Measurements from ENCODE around the gene RCVRN.

DNA sequence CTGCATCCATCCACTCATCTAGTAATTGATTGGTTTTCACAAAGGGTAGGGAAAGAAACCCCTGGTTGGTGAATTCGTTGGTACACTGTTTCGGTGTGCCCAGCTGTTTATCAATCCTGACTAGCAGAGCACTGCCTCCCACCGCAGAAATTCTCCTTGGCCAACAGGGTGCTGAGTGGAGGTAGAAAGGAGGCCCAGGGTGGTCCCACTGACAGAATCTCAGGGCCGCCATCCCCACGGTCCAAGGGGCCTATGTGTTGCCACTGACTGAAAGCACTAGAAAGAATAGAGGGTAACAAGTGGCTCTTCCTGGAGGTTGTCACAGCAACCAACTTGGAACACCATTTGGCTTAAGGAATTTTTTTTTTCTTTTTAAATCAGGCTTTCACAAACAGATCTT lies 8.4 kb upstream of the RCVRN start:
- no peak for TF ChIP-seq FOXM1 (IDR thresholded peaks at IDR 0.05; ENCODE audit: borderline replicate concordance)
- no peak for TF ChIP-seq BHLHE40 (IDR thresholded peaks at IDR 0.05; ENCODE audit: borderline replicate concordance)
- TF ChIP-seq FOXA1 (IDR thresholded peaks at IDR 0.05), result no peak
- TF ChIP-seq ARNT (IDR thresholded peaks at IDR 0.05), result no peak
- TF ChIP-seq, protein P1, sequence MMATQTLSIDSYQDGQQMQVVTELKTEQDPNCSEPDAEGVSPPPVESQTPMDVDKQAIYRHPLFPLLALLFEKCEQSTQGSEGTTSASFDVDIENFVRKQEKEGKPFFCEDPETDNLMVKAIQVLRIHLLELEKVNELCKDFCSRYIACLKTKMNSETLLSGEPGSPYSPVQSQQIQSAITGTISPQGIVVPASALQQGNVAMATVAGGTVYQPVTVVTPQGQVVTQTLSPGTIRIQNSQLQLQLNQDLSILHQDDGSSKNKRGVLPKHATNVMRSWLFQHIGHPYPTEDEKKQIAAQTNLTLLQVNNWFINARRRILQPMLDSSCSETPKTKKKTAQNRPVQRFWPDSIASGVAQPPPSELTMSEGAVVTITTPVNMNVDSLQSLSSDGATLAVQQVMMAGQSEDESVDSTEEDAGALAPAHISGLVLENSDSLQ (IDR thresholded peaks at IDR 0.05), result no peak
- TF ChIP-seq SP1 (IDR thresholded peaks at IDR 0.05), result no peak
- no peak for TF ChIP-seq L3MBTL2 (conservative IDR thresholded peaks at IDR 0.05)
- TF ChIP-seq ELF4 (IDR thresholded peaks at IDR 0.05), result no peak
